K562 (cell line): ENCODE results near the gene KCP. TPM values are rescaled to one million over a fixed set of nuclear protein-coding genes. Genes with fewer than 3 reads are reported as not detected.

Experiments
- ARID3A ChIP-seq: IDR thresholded peaks from 2 replicates; pipeline ENCODE4 v1.6.1; 2012; ENCODE audit warnings: low read depth, low read length, improper control_type of control experiment, borderline replicate concordance
- BRF1 ChIP-seq: IDR thresholded peaks from 3 replicates; pipeline ENCODE4 v1.6.1; 2011; ENCODE audit warnings: borderline replicate concordance, mild to moderate bottlenecking; ENCODE audit not compliant: insufficient read length; ENCODE audit errors: extremely low read depth
- KLF16 ChIP-seq: IDR thresholded peaks from 2 replicates; pipeline ENCODE4 v1.6.1; 2016; ENCODE audit warnings: antibody characterized with exemption
- MLX ChIP-seq, 2 experiments: fragments of 450-650 bp in 1 of 2; sonication (generic) in 1 of 2; formaldehyde crosslinking; conservative IDR thresholded peaks; 2 replicates each; pipeline versions ENCODE4 v1.4.0 to v1.8.1; 2020 to 2022; ENCODE audit warnings: mild to moderate bottlenecking in 1 of 2, missing genetic modification reagents in 1 of 2
- NR1H2 ChIP-seq: sonication (generic); formaldehyde crosslinking; IDR thresholded peaks from 2 replicates; pipeline ENCODE4 v1.4.0; 2020; ENCODE audit warnings: mild to moderate bottlenecking, missing genetic modification reagents
- PKNOX1 ChIP-seq: fragments of 450-650 bp; IDR thresholded peaks from 2 replicates; pipeline ENCODE4 v1.6.1; 2016
- PREB ChIP-seq: sonication (generic); formaldehyde crosslinking; IDR thresholded peaks from 2 replicates; pipeline ENCODE4 v1.8.1; 2023; ENCODE audit warnings: mild to moderate bottlenecking, missing genetic modification reagents
- PYGO2 ChIP-seq: fragments of 450-650 bp; IDR thresholded peaks from 2 replicates; pipeline ENCODE4 v1.6.1; 2016; ENCODE audit warnings: mild to moderate bottlenecking, missing genetic modification characterization, moderate library complexity, missing compliant biosample characterization
- RBM25 ChIP-seq: fragments of 200-400 bp; formaldehyde crosslinking; IDR thresholded peaks from 2 replicates; pipeline ENCODE4 v1.6.1; 2018; ENCODE audit warnings: low read length, low read depth, moderate library complexity; ENCODE audit not compliant: severe bottlenecking
- SMARCA5 ChIP-seq: fragments of 450-650 bp; IDR thresholded peaks from 2 replicates; pipeline ENCODE4 v1.6.1; 2016
- TRIM24 ChIP-seq, 2 experiments: fragments of 450-650 bp; IDR thresholded peaks; 2 replicates each; pipeline ENCODE4 v1.6.1; 2016
- TSHZ1 ChIP-seq: fragments of 250-450 bp; sonication (Bioruptor Pico); IDR thresholded peaks from 2 replicates; pipeline ENCODE4 v1.4.0; 2020; ENCODE audit warnings: mild to moderate bottlenecking, moderate library complexity
- ZNF280B ChIP-seq: fragments of 250-450 bp; sonication (Bioruptor Pico); IDR thresholded peaks from 2 replicates; pipeline ENCODE4 v1.5.1; 2021; ENCODE audit warnings: mild to moderate bottlenecking
- ZNF77 ChIP-seq: fragments of 250-450 bp; sonication (Bioruptor Pico); IDR thresholded peaks from 2 replicates; pipeline ENCODE4 v1.5.0; 2020
- ZNF780A ChIP-seq: fragments of 250-450 bp; sonication (Bioruptor Pico); IDR thresholded peaks from 2 replicates; pipeline ENCODE4 v1.5.0; 2021; ENCODE audit warnings: mild to moderate bottlenecking
- ZZZ3 ChIP-seq: fragments of 450-650 bp; IDR thresholded peaks from 2 replicates; pipeline ENCODE4 v1.6.1; 2016; ENCODE audit warnings: antibody characterized with exemption, mild to moderate bottlenecking, moderate library complexity
- polyA plus RNA-seq, 8 experiments: library from polyadenylated mRNA; depleted of rRNA in 4 of 8; stranded (reverse) in 5 of 8; unstranded in 3 of 8; fragments of >200 nt; fragmentation: Nextera tagmentation in 2 of 8; fragmentation: Illumina TruSeq in 1 of 8; extraction: Ambion mirVana in 2 of 8; extraction: Trizol in 1 of 8; gene quantifications; 2 replicates each; pipeline versions ENCODE4 v1.2.1 to v1.2.3, GENCODE V29; 2011 to 2014; ENCODE audit warnings: inconsistent platforms in 1 of 8, missing spikeins in 1 of 8
- total RNA-seq, 7 experiments: library from RNA; depleted of rRNA in 6 of 7; stranded (reverse); fragments of >200 nt in 6 of 7; fragmentation: Illumina TruSeq in 2 of 7; extraction: Trizol in 2 of 7; gene quantifications; 2 replicates each; pipeline versions ENCODE4 v1.2.1 to v1.2.3, GENCODE V29; 2011 to 2021; ENCODE audit warnings: low replicate concordance in 1 of 7

Gene KCP
- total and polyA plus RNA-seq, 9 of the 15 experiments (the other 6 are each of a cell fraction or from before 2014, with no cell fraction given), result 0.06 to 0.17 (median 0.12) TPM; not detected in 3

- TF ChIP-seq MLX (CRISPR knock-in tag; conservative IDR thresholded peaks at IDR 0.05) (no peak), TRIM24 (IDR thresholded peaks at IDR 0.05) (0 out of 4 replicates have a peak, but pooled peaks of 1 of the 2 experiments have one; percentile 10), RBM25 (no peak), TSHZ1 (CRISPR knock-in tag) (no peak), BRF1 (no peak), SMARCA5 (no peak), ZNF77 (no peak), ZNF280B (CRISPR knock-in tag) (no peak), KLF16 (peak; percentile 75), PYGO2 (tag) (no peak), ZZZ3 (no peak), PKNOX1 (peak; percentile 60), ARID3A (peak; percentile 98), NR1H2 (CRISPR knock-in tag) (no peak), PREB (CRISPR knock-in tag) (peak; percentile 94), ZNF780A (CRISPR knock-in tag) (no peak)
Measured at GRCh38 chr7:128863433-128863989, 47.0 kb downstream of the KCP start (continued).
